HepG2 (cell line): Measurements from ENCODE around the gene KCNMA1. TPM values are rescaled to one million over a fixed set of nuclear protein-coding genes. Genes with fewer than 3 reads are reported as not detected.

Experiments used
- ATAC-seq: fragments of 200-7000 bp; cut with Tn5 transposase; 3 replicates; pipeline ENCODE4 v1.9.1; 2020; ENCODE audit warnings: mild to moderate bottlenecking, moderate library complexity
- BruUV-seq: library from RNA; stranded (reverse); fragments of 400-500 nt; replicated peaks from 2 replicates; lab custom pipeline; 2021; lab: Mats Ljungman, UMichigan
- CTCF ChIA-PET: fragments of 300-600 bp; formaldehyde crosslinking; extraction: SDS; loops from one replicate; lab custom pipeline; 2021; ENCODE audit warnings: low total read pairs, inconsistent platforms, low intra/inter-chr PET ratio; lab: Yijun Ruan, JAX
- POLR2A ChIA-PET: fragments of 350-600 bp; sonication (Branson Sonifier 250); formaldehyde crosslinking; loops from one replicate; lab custom pipeline; 2020; ENCODE audit warnings: antibody characterized with exemption, inconsistent platforms; lab: Yijun Ruan, JAX
- DNase-seq: peaks from one replicate; pipeline ENCODE4 v3.0.0-alpha.2; 2015; ENCODE audit warnings: low spot score
- FAIRE-seq: peaks from 3 replicates; lab custom pipeline; 2011; peaks lifted over from hg19 to GRCh38; lab: Jason Lieb, UNC
- H2AFZ ChIP-seq: one replicate; pipeline ENCODE4 v1.6.1; 2011; ENCODE audit warnings: low read length, inconsistent platforms
- H3K27ac ChIP-seq: fragments of 300-600 bp; 3 replicates; pipeline ENCODE4 v1.8.0; 2011; ENCODE audit warnings: mixed run types, mild to moderate bottlenecking, mixed read lengths, low read length, inconsistent platforms; ENCODE audit not compliant: insufficient read depth; ENCODE audit errors: extremely low read length
- H3K27me3 ChIP-seq, 2 experiments: fragments of 200-600 bp in 1 of 2; 2 replicates in 1 of 2; 3 replicates in 1 of 2; pipeline versions ENCODE4 v1.6.0 to v1.8.0; 2011; ENCODE audit warnings: low read length in 2 of 2, mild to moderate bottlenecking in 2 of 2, moderate library complexity in 2 of 2, inconsistent platforms in 1 of 2; ENCODE audit not compliant: insufficient read depth in 2 of 2, control insufficient read depth in 1 of 2
- H3K36me3 ChIP-seq, 2 experiments: fragments of 200-600 bp in 1 of 2; replicated peaks in 1 of 2; 2 replicates in 1 of 2; 3 replicates in 1 of 2; pipeline versions ENCODE4 v1.5.1 to v1.8.0; 2011; ENCODE audit warnings: low read length in 2 of 2, inconsistent platforms in 1 of 2; ENCODE audit not compliant: insufficient read depth in 2 of 2, control insufficient read depth in 1 of 2
- H3K4me1 ChIP-seq: 2 replicates; pipeline ENCODE4 v1.5.1; 2012; ENCODE audit warnings: low read length, inconsistent platforms; ENCODE audit not compliant: insufficient read depth
- H3K4me2 ChIP-seq: 2 replicates; pipeline ENCODE4 v1.6.0; 2011; ENCODE audit warnings: low read depth, low read length, inconsistent platforms
- H3K4me3 ChIP-seq, 3 experiments: fragments of 200-600 bp in 1 of 3; sonication (generic), shearing (Covaris generic) in 1 of 3; replicated peaks in 1 of 3; 2 replicates each; pipeline ENCODE4 v1.5.1; 2011 to 2016; ENCODE audit warnings: low read length in 3 of 3, inconsistent platforms in 2 of 3, low read depth in 2 of 3, mild to moderate bottlenecking in 2 of 3, control low read depth in 1 of 3, mixed read lengths in 1 of 3; ENCODE audit not compliant: insufficient read depth in 1 of 3
- H3K79me2 ChIP-seq: one replicate; pipeline ENCODE4 v1.6.1; 2011; ENCODE audit warnings: low read length, inconsistent platforms; ENCODE audit not compliant: insufficient read depth
- H3K9ac ChIP-seq: 2 replicates; pipeline ENCODE4 v1.6.0; 2011; ENCODE audit warnings: mild to moderate bottlenecking, low read depth, low read length, inconsistent platforms; ENCODE audit not compliant: insufficient read depth
- H3K9me3 ChIP-seq: 2 replicates; pipeline ENCODE4 v1.5.1; 2012; ENCODE audit warnings: mild to moderate bottlenecking, low read length
- H4K20me1 ChIP-seq: 2 replicates; pipeline ENCODE4 v1.6.0; 2011; ENCODE audit warnings: inconsistent platforms, mild to moderate bottlenecking, low read length, moderate library complexity; ENCODE audit not compliant: insufficient read depth
- ATF3 ChIP-seq: sonication (generic); formaldehyde crosslinking; IDR thresholded peaks from 2 replicates; pipeline ENCODE4 v1.4.0; 2020; ENCODE audit warnings: missing genetic modification reagents
- BHLHE40 ChIP-seq: IDR thresholded peaks from 2 replicates; pipeline ENCODE4 v1.6.1; 2011; ENCODE audit warnings: low read length, improper control_type of control experiment
- CHCHD3 ChIP-seq: sonication (generic); formaldehyde crosslinking; IDR thresholded peaks from 2 replicates; pipeline ENCODE4 v1.8.0; 2022; ENCODE audit warnings: mild to moderate bottlenecking, missing genetic modification reagents, moderate library complexity
- FOSL2 ChIP-seq: sonication (generic); formaldehyde crosslinking; IDR thresholded peaks from 2 replicates; pipeline ENCODE4 v1.4.0; 2020; ENCODE audit warnings: missing genetic modification reagents
- FOXA1 ChIP-seq, 2 experiments: fragments of 450-650 bp in 1 of 2; sonication (generic) in 1 of 2; formaldehyde crosslinking in 1 of 2; IDR thresholded peaks; 2 replicates each; pipeline versions ENCODE4 v1.4.0 to v1.6.1; 2016 to 2020; ENCODE audit warnings: missing genetic modification reagents in 1 of 2
- JUND ChIP-seq: sonication (generic); formaldehyde crosslinking; IDR thresholded peaks from 2 replicates; pipeline ENCODE4 v1.8.0; 2022; ENCODE audit warnings: mild to moderate bottlenecking, missing genetic modification reagents
- NR1H2 ChIP-seq: sonication (generic); formaldehyde crosslinking; IDR thresholded peaks from 2 replicates; pipeline ENCODE4 v1.8.1; 2022; ENCODE audit warnings: low read depth, missing genetic modification reagents, borderline replicate concordance
- SOX5 ChIP-seq: IDR thresholded peaks from 2 replicates; pipeline ENCODE4 v1.6.1; 2016; ENCODE audit warnings: borderline replicate concordance
- TRIM24 ChIP-seq: sonication (generic); formaldehyde crosslinking; IDR thresholded peaks from 2 replicates; pipeline ENCODE4 v1.8.0; 2022; ENCODE audit warnings: mild to moderate bottlenecking, missing genetic modification reagents
- ZNF232 ChIP-seq: sonication (generic); formaldehyde crosslinking; IDR thresholded peaks from 2 replicates; pipeline ENCODE4 v1.4.0; 2020; ENCODE audit warnings: missing genetic modification reagents, borderline replicate concordance
- ZNF761 ChIP-seq: sonication (generic); formaldehyde crosslinking; conservative IDR thresholded peaks from 2 replicates; pipeline ENCODE4 v1.4.0; 2020; ENCODE audit warnings: mild to moderate bottlenecking, missing genetic modification reagents
- ZSCAN20 ChIP-seq: sonication (generic); formaldehyde crosslinking; IDR thresholded peaks from 2 replicates; pipeline ENCODE4 v1.4.0; 2020; ENCODE audit warnings: missing genetic modification reagents, mild to moderate bottlenecking, borderline replicate concordance
- WGBS: methylation state at CpG from one replicate; pipeline ENCODE4 v1.1.6; 2017; ENCODE audit warnings: low lambda C conversion rate; 5-methylcytosine and 5-hydroxymethylcytosine counted together
- in situ Hi-C: cut with HindIII; loops from 2 replicates; pipeline ENCODE4 v1.10.0; 2017; ENCODE audit warnings: low pct_unique_long_range_greater_than_20kb; ENCODE audit not compliant: extremely low pct_ligation_motif_present
- intact Hi-C: fragments of 100-400 bp; cut with micrococcal nuclease; formaldehyde crosslinking; loops from one replicate; pipeline ENCODE4 v1.10.0; 2022; ENCODE audit not compliant: unreplicated experiment
- polyA plus RNA-seq, 8 experiments: library from polyadenylated mRNA; depleted of rRNA in 3 of 8; stranded (reverse) in 7 of 8; unstranded in 1 of 8; fragments of >200 nt; fragmentation: Illumina TruSeq in 4 of 8; extraction: Trizol in 4 of 8; gene quantifications; 2 replicates each; pipeline versions ENCODE4 v1.2.1 to v1.2.3, GENCODE V29; 2011 to 2016; ENCODE audit warnings: low read depth in 4 of 8, missing spikeins in 1 of 8, mixed read lengths in 1 of 8; ENCODE audit not compliant: insufficient read depth in 1 of 8
- total RNA-seq, 5 experiments: library from RNA; depleted of rRNA; stranded (reverse); fragments of >200 nt; fragmentation: Illumina TruSeq; extraction: Trizol; gene quantifications; 2 replicates each; pipeline ENCODE4 v1.2.3, GENCODE V29; 2016; ENCODE audit warnings: low read depth in 1 of 5
- TF ChIP-seq, protein P1 (sequence below): sonication (generic); formaldehyde crosslinking; conservative IDR thresholded peaks from 2 replicates; pipeline ENCODE4 v1.4.0; 2020; ENCODE audit warnings: missing genetic modification reagents

The KCNMA1 gene
- total and polyA plus RNA-seq, 2 of the 13 experiments (the other 11 are each of a cell fraction or from before 2014, with no cell fraction given), result 0.02 TPM; not detected in 1

GRCh38 chr10:77406764-77407430 lies 230.7 kb downstream of the KCNMA1 start (continued):
- TF ChIP-seq, protein P1, sequence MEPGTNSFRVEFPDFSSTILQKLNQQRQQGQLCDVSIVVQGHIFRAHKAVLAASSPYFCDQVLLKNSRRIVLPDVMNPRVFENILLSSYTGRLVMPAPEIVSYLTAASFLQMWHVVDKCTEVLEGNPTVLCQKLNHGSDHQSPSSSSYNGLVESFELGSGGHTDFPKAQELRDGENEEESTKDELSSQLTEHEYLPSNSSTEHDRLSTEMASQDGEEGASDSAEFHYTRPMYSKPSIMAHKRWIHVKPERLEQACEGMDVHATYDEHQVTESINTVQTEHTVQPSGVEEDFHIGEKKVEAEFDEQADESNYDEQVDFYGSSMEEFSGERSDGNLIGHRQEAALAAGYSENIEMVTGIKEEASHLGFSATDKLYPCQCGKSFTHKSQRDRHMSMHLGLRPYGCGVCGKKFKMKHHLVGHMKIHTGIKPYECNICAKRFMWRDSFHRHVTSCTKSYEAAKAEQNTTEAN (CRISPR knock-in tag), result no peak
- TF ChIP-seq ZSCAN20 (CRISPR knock-in tag) (no peak), TRIM24 (CRISPR knock-in tag) (no peak), JUND (no peak)

- ATAC-seq (peak; percentile 53; the same call in 2 of the 3 replicates), FAIRE-seq (no peak)
- intact Hi-C loops, result no loop called here
- H2AFZ ChIP-seq, result no peak overlapping the region
- H3K4me3 ChIP-seq, result no peak overlapping the region
- no peaks in the 10 kb centered on the region for H4K20me1 ChIP-seq
- no peak overlapping the region for H3K27ac ChIP-seq
- no peak overlapping the region for H3K4me2 ChIP-seq
- WGBS, result 16% methylated on average over 5 of the region's 5 CpGs
- POLR2A ChIA-PET, result no interaction called here
- H3K9ac ChIP-seq, result no peak overlapping the region
- H3K9me3 ChIP-seq, result no peaks in the 10 kb centered on the region
- no peaks in the 10 kb centered on the region for H3K4me1 ChIP-seq
- BruUV-seq, result no TSS peak
- TF ChIP-seq ZNF761 (CRISPR knock-in tag), result no peak
- no peak for TF ChIP-seq CHCHD3 (CRISPR knock-in tag)
- TF ChIP-seq NR1H2 (CRISPR knock-in tag), result no peak
- 0 out of 2 replicates have a peak, but pooled peaks have one; percentile 12 for TF ChIP-seq SOX5
- peak; percentile 61; the same call in 1 of the 2 replicates for TF ChIP-seq ATF3 (CRISPR knock-in tag)
- TF ChIP-seq ZNF232 (CRISPR knock-in tag), result no peak
- peak; percentile 90 for TF ChIP-seq BHLHE40
- no peak for TF ChIP-seq FOXA1 (IDR thresholded peaks at IDR 0.05)
- TF ChIP-seq FOXA1 (CRISPR knock-in tag; IDR thresholded peaks at IDR 0.05), result no peak
- peak; percentile 94 for TF ChIP-seq FOSL2
- TF ChIP-seq, all 625 proteins: peak for 4
- peak; percentile 17 for DNase-seq
- CTCF ChIA-PET, result no interaction called here
- Histone ChIP-seq H3K36me3 (no peaks in the 10 kb centered on the region), H3K79me2 (no peaks in the 10 kb centered on the region), H3K27me3 (peaks cover 2 to 15% of the 10 kb centered on the region in 2 experiments; a peak in 3 of 5 replicates)
- in situ Hi-C loops, result no loop called here
Measured at GRCh38 chr10:77405771-77406241, 231.8 kb downstream of the KCNMA1 start.
